BE2C (cell line): Measurements from ENCODE around the gene NR5A1.

Source experiments
- DNase-seq: peaks from one replicate; pipeline ENCODE4 v3.0.0-alpha.2; 2020
- H3K27me3 ChIP-seq: fragments of 250-450 bp; sonication (Bioruptor Pico); 2 replicates; pipeline ENCODE4 v1.5.1; 2020; ENCODE audit warnings: mild to moderate bottlenecking
- H3K36me3 ChIP-seq: fragments of 250-450 bp; sonication (Bioruptor Pico); 2 replicates; pipeline ENCODE4 v1.5.1; 2020; ENCODE audit warnings: mild to moderate bottlenecking
- H3K4me1 ChIP-seq: fragments of 250-450 bp; sonication (Bioruptor Pico); 2 replicates; pipeline ENCODE4 v1.5.1; 2020
- H3K4me3 ChIP-seq: 2 replicates; pipeline ENCODE4 v1.5.1; 2011; ENCODE audit warnings: low read depth, low read length
- H3K9me3 ChIP-seq: fragments of 250-450 bp; sonication (Bioruptor Pico); 2 replicates; pipeline ENCODE4 v1.5.1; 2020
- TF ChIP-seq, protein P1 (sequence below): IDR thresholded peaks from 2 replicates; pipeline ENCODE4 v1.5.1; 2012; ENCODE audit warnings: mild to moderate bottlenecking, low read depth, low read length

Gene NR5A1

DNA sequence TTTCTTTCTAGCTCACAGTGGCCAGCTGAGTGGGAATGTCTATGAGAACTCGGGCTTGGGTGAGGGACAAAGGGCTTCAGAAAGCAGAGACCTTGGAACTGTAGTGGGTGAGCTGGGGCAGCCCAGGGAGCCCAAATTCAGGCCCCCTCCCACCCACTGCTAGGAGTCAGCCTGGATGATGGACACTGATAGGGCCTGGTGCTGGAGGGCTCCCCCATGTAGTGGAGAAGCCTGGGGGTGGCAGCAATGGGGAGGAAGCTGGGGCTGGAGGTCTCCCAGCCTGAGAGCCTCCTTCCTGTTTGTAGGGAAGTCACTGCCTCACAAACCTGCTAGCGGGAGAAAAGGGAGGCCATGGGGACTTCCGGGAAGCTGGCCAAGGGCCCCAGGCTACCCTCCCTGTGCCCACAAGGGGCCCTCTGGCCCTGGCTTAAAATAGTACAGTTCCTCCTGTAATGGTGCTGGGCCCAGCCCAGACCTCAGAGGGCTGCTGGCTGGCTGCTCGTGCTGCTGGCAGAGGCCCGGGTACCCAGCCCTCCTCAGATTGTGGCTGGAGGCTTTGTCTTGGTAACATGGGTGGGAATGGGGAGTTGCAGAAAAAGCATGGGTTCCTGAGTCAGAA lies 6.3 kb upstream of the NR5A1 start:
- H3K36me3 ChIP-seq: no peaks in the 10 kb centered on the region
- no peak for DNase-seq

DNA sequence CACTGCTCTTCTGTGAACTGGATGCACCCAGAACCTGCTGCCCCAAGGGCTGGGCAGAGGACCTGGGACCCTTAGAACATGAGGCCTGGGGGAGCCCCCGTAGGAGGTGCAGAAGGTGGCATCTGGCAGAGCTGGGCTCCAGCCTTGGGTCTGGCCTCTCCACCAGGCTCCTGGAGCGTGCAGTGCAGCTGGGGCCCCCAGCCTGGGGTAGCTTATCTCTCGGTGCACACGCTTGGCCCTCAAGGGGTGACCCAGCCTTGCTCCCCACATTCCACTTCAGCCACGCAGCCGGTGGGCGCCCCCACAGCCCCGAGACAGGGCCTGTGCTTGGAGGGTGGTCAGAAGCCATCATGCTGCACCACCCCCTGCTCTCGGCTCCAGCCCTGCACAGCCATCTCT lies 5.6 kb upstream of the NR5A1 start:
- H3K4me1 ChIP-seq: peaks cover 7% of the 10 kb centered on the region; the same call in 1 of the 2 replicates
- no peaks in the 10 kb centered on the region for H3K36me3 ChIP-seq
- no peak for DNase-seq
- no peaks in the 10 kb centered on the region for H3K9me3 ChIP-seq
- H3K27me3 ChIP-seq: no peaks in the 10 kb centered on the region
- no peak overlapping the region for H3K4me3 ChIP-seq
- TF ChIP-seq, protein P1, sequence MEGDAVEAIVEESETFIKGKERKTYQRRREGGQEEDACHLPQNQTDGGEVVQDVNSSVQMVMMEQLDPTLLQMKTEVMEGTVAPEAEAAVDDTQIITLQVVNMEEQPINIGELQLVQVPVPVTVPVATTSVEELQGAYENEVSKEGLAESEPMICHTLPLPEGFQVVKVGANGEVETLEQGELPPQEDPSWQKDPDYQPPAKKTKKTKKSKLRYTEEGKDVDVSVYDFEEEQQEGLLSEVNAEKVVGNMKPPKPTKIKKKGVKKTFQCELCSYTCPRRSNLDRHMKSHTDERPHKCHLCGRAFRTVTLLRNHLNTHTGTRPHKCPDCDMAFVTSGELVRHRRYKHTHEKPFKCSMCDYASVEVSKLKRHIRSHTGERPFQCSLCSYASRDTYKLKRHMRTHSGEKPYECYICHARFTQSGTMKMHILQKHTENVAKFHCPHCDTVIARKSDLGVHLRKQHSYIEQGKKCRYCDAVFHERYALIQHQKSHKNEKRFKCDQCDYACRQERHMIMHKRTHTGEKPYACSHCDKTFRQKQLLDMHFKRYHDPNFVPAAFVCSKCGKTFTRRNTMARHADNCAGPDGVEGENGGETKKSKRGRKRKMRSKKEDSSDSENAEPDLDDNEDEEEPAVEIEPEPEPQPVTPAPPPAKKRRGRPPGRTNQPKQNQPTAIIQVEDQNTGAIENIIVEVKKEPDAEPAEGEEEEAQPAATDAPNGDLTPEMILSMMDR: no peak

More for the DNA sequence above, 6.3 kb upstream of the NR5A1 start:
- peaks cover 7% of the 10 kb centered on the region; the same call in 1 of the 2 replicates for H3K4me1 ChIP-seq
- H3K9me3 ChIP-seq: no peaks in the 10 kb centered on the region
- TF ChIP-seq, protein P1: no peak
- no peaks in the 10 kb centered on the region for H3K27me3 ChIP-seq
- no peak overlapping the region for H3K4me3 ChIP-seq

DNA sequence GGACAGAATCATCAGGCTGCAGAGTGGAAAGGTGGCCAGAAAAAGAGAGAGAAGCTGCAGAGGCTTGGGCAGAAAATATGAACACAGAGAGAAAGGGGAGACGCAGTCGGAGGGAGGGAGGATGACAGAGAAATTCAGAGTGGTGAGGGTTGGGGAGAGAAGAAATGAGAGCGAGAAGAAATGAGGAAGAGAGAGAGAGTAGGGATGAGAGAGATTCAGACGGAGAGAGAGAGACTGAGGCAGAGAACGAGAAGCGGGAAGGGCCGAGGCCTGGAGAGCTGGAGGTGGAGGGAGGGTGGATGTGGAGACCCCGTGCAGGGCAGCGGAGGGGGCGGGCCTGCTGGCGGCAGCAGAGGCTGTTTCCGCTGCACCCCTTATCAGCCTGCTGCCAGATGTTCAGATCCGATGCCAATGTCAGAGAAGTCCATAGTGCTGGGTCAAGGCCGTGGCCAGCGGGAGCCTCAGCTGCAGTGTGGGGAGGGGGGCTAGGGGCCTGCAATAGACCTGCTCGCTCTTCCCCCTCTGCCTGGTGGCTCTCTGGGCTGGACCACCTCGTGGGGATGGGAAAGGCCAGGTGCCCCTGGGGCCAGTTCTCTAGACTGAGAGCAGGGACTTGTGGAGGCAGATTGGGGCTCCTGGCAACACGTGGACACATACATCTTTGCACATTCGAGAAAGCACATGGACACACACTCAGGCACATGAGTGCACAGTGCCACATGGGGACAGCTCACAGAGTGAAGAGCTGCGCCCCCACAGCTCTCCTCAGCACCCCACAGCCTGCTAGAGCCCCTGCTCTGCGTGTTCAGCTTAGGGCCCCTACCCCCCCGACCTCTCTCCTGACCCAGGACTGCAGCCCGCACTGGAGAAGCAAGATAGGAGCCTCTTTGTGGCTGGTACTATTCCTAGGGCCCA lies 4.9 kb upstream of the NR5A1 start:
- TF ChIP-seq, protein P1: no peak
- no peaks in the 10 kb centered on the region for H3K36me3 ChIP-seq
- H3K4me3 ChIP-seq: no peak overlapping the region
- no peaks in the 10 kb centered on the region for H3K27me3 ChIP-seq
- H3K4me1 ChIP-seq: peaks cover 7% of the 10 kb centered on the region; the same call in 1 of the 2 replicates
- no peaks in the 10 kb centered on the region for H3K9me3 ChIP-seq
- DNase-seq: no peak

DNA sequence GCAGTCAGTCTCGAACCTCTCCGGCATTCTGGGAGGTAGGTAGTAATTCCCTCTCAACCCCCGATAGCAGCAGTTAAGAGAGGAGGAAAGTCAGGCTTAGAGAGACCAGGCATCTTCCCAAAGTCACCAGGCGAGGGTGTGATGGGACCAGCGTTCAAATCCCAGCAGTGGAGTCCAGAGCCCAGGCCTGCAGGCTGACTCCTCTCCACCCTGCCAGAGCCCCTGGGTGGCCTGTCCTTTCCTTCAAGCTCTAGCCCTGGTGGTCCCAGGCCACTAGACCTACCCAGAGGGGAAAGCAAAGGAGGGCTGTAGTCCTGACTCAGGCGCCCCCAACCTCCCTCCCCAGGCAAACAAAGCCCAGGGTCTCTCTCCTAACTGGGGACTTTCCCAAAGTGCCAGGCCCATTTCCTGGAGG lies 4.2 kb upstream of the NR5A1 start:
- Histone ChIP-seq H3K9me3 (no peaks in the 10 kb centered on the region), H3K4me1 (peaks cover 7% of the 10 kb centered on the region; the same call in 1 of the 2 replicates), H3K27me3 (no peaks in the 10 kb centered on the region), H3K4me3 (no peak overlapping the region), H3K36me3 (no peaks in the 10 kb centered on the region)
- DNase-seq: no peak
- TF ChIP-seq, protein P1: no peak

DNA sequence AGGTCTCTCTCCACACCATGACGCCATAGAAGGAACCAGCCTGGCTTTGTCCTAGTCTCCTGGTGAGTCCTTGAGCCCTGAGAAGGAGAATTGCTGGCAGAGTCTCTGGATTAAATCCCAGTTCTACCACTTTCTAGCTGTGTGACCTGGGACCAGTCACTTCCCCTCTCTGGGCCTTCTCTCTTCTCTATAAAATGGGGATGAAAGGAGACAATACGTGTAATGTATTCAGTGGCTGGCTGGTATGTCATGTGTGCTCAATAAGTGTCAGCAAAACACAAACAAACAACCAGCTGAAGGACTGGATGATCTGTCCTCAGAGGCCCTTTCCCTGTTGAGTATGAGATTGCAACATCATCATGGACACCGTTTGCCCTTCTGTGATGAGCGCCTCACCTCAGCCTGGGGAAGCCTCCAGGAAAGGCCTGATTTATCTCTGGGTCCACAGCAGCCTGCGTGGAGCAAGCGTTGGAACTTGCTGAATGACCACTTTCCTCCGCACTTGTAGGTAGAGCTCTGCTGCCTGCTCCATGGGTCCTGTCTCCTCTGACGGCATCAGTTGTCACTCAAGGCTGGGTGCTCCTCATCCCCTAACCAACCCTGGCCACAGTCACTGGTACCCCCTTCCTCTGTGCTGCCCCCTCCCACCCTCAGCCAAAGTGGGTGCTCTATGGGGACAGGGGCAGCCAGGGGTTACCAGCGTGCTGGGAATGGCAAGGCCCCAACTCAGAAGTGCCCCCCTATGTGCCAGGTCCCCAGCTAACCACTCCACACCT lies 3.6 kb upstream of the NR5A1 start:
- H3K27me3 ChIP-seq: peaks cover 4% of the 10 kb centered on the region
- H3K9me3 ChIP-seq: no peaks in the 10 kb centered on the region
- TF ChIP-seq, protein P1: no peak

More for the DNA sequence above, 3.6 kb upstream of the NR5A1 start:
- DNase-seq: no peak
- H3K4me3 ChIP-seq: no peak overlapping the region
- peaks cover 7% of the 10 kb centered on the region; the same call in 1 of the 2 replicates for H3K4me1 ChIP-seq
- H3K36me3 ChIP-seq: no peaks in the 10 kb centered on the region
